22Rv1 (cell line): ENCODE measurements around the gene KCTD11.

Experiments used
- CTCF ChIP-seq: fragments of 450-650 bp; IDR thresholded peaks from 2 replicates; pipeline ENCODE4 v1.5.1; 2017; ENCODE audit warnings: mild to moderate bottlenecking
- ZFX ChIP-seq: fragments of 450-650 bp; IDR thresholded peaks from 2 replicates; pipeline ENCODE4 v1.6.1; 2017; ENCODE audit warnings: antibody characterized with exemption, borderline replicate concordance

GRCh38 chr17:7332111-7332510, 19.9 kb upstream of the KCTD11 start:
- TF ChIP-seq CTCF (no peak), ZFX (no peak)
